SK-N-SH (cell line): ENCODE results near the gene IRAK1BP1. TPM values are rescaled to one million over a fixed set of nuclear protein-coding genes. Genes with fewer than 3 reads are reported as not detected.
"Not testable (repeated sequence)": the region's sequence is repeated elsewhere in the genome, so short reads cannot be mapped to it uniquely, and the experiment has no call there.

Experiments
- CTCF ChIA-PET: fragments of 300-600, 350-600 bp; formaldehyde crosslinking; extraction: SDS; loops from one replicate; lab custom pipeline; 2021; lab: Yijun Ruan, JAX
- POLR2A ChIA-PET: fragments of 350-600 bp; sonication (Branson Sonifier 250); formaldehyde crosslinking; extraction: SDS; loops from one replicate; lab custom pipeline; 2020; ENCODE audit warnings: antibody characterized with exemption, inconsistent platforms; lab: Yijun Ruan, JAX
- DNase-seq: peaks from one replicate; pipeline ENCODE4 v3.0.0; 2012
- H2AFZ ChIP-seq: fragments of 200-600 bp; sonication (generic); 2 replicates; pipeline ENCODE4 v1.8.1; 2016; ENCODE audit warnings: antibody characterized with exemption, mild to moderate bottlenecking, low read depth
- H3F3A ChIP-seq: fragments of 200-600 bp; sonication (generic); replicated peaks from 2 replicates; pipeline ENCODE3; 2016; ENCODE audit warnings: antibody characterized with exemption, mild to moderate bottlenecking; ENCODE audit not compliant: insufficient read depth
- H3K27ac ChIP-seq, 2 experiments: fragments of 200-500 bp in 1 of 2; fragments of 200-600 bp in 1 of 2; sonication (Bioruptor generic) in 1 of 2; sonication (generic), shearing (Covaris generic) in 1 of 2; 2 replicates each; pipeline versions ENCODE4 v1.5.1 to v1.6.1; 2014 to 2016; ENCODE audit warnings: low read depth in 2 of 2, inconsistent platforms in 1 of 2, low read length in 1 of 2, mild to moderate bottlenecking in 1 of 2, mixed read lengths in 1 of 2
- H3K27me3 ChIP-seq: fragments of 200-600 bp; sonication (generic), shearing (Covaris generic); 2 replicates; pipeline ENCODE4 v1.6.1; 2016; ENCODE audit warnings: mixed run types; ENCODE audit not compliant: insufficient read depth
- H3K36me3 ChIP-seq, 2 experiments: fragments of 200-500 bp in 1 of 2; fragments of 200-600 bp in 1 of 2; sonication (Bioruptor generic) in 1 of 2; sonication (generic) in 1 of 2; replicated peaks in 1 of 2; 2 replicates each; pipeline versions ENCODE3 to v1.5.1; 2014 to 2016; ENCODE audit warnings: low read length in 1 of 2, mild to moderate bottlenecking in 1 of 2; ENCODE audit not compliant: insufficient read depth in 2 of 2, control insufficient read depth in 1 of 2
- H3K4me1 ChIP-seq, 2 experiments: fragments of 200-500 bp in 1 of 2; fragments of 200-600 bp in 1 of 2; sonication (Bioruptor generic) in 1 of 2; sonication (generic), shearing (Covaris generic) in 1 of 2; 2 replicates each; pipeline versions ENCODE4 v1.5.1 to v1.6.1; 2014 to 2016; ENCODE audit warnings: low read depth in 1 of 2, low read length in 1 of 2, mixed run types in 1 of 2; ENCODE audit not compliant: insufficient read depth in 2 of 2, control insufficient read depth in 1 of 2
- H3K4me2 ChIP-seq: fragments of 200-600 bp; sonication (generic), shearing (Covaris generic); 2 replicates; pipeline ENCODE4 v1.6.1; 2017; ENCODE audit warnings: mixed run types
- H3K4me3 ChIP-seq, 2 experiments: fragments of 200-500 bp in 1 of 2; fragments of 200-600 bp in 1 of 2; sonication (Bioruptor generic) in 1 of 2; sonication (generic), shearing (Covaris generic) in 1 of 2; 2 replicates each; pipeline versions ENCODE4 v1.5.1 to v1.8.1; 2014 to 2016; ENCODE audit warnings: low read depth in 2 of 2, inconsistent platforms in 1 of 2, low read length in 1 of 2, mild to moderate bottlenecking in 1 of 2, mixed read lengths in 1 of 2, moderate library complexity in 1 of 2
- H3K79me2 ChIP-seq: fragments of 200-600 bp; sonication (generic); 2 replicates; pipeline ENCODE4 v1.8.1; 2017; ENCODE audit warnings: mild to moderate bottlenecking; ENCODE audit not compliant: insufficient read depth
- H3K9ac ChIP-seq: fragments of 200-600 bp; sonication (generic); 2 replicates; pipeline ENCODE4 v1.6.1; 2017; ENCODE audit warnings: mixed run types
- H3K9me2 ChIP-seq: fragments of 200-600 bp; sonication (generic); 2 replicates; pipeline ENCODE4 v1.6.1; 2017; ENCODE audit warnings: mixed run types
- H3K9me3 ChIP-seq: fragments of 200-600 bp; sonication (generic); 2 replicates; pipeline ENCODE4 v1.6.1; 2017; ENCODE audit warnings: mixed run types, mild to moderate bottlenecking, moderate library complexity
- H4K20me1 ChIP-seq: fragments of 200-600 bp; sonication (generic); 2 replicates; pipeline ENCODE4 v1.6.1; 2017; ENCODE audit warnings: mild to moderate bottlenecking, mixed run types; ENCODE audit not compliant: insufficient read depth
- ELF1 ChIP-seq: IDR thresholded peaks from 2 replicates; pipeline ENCODE4 v1.4.0; 2012
- FOSL2 ChIP-seq: IDR thresholded peaks from 2 replicates; pipeline ENCODE4 v1.4.0; 2012; ENCODE audit warnings: low read depth, mild to moderate bottlenecking, moderate library complexity, borderline replicate concordance
- FOXM1 ChIP-seq: IDR thresholded peaks from 2 replicates; pipeline ENCODE4 v1.4.0; 2012; ENCODE audit warnings: low read depth, mild to moderate bottlenecking
- MAX ChIP-seq: IDR thresholded peaks from 2 replicates; pipeline ENCODE4 v1.4.0; 2012; ENCODE audit warnings: low read depth
- MXI1 ChIP-seq: IDR thresholded peaks from 2 replicates; pipeline ENCODE4 v1.6.1; 2012; ENCODE audit warnings: mild to moderate bottlenecking, low read depth, low read length, improper control_type of control experiment
- NFIC ChIP-seq: IDR thresholded peaks from 2 replicates; pipeline ENCODE4 v1.4.0; 2012; ENCODE audit warnings: borderline replicate concordance
- PBX3 ChIP-seq: IDR thresholded peaks from 2 replicates; pipeline ENCODE4; 2012
- REST ChIP-seq: IDR thresholded peaks from 2 replicates; pipeline ENCODE4 v1.6.1; 2012; ENCODE audit warnings: mild to moderate bottlenecking, low read depth, low read length, moderate library complexity
- RFX5 ChIP-seq: IDR thresholded peaks from 2 replicates; pipeline ENCODE4 v1.6.1; 2012; ENCODE audit warnings: mild to moderate bottlenecking, improper control_type of control experiment, low read length
- USF2 ChIP-seq: fragments of 150-350 bp; IDR thresholded peaks from 2 replicates; pipeline ENCODE4 v1.6.1; 2017; ENCODE audit warnings: antibody characterized with exemption, low read length, low read depth, borderline replicate concordance
- WGBS: methylation state at CpG from one replicate; pipeline ENCODE4 v1.1.6; 2017; ENCODE audit warnings: low lambda C conversion rate; 5-methylcytosine and 5-hydroxymethylcytosine counted together
- polyA plus RNA-seq, 3 experiments: library from polyadenylated mRNA; depleted of rRNA; stranded (reverse); fragments of >200 nt; gene quantifications; 2 replicates each; pipeline ENCODE4 v1.2.3, GENCODE V29; 2012

IRAK1BP1 gene
- polyA plus RNA-seq, 1 of the 3 experiments (the other 2 are of a cell fraction): 1.8 TPM

GRCh38 chr6:78916411-78916810, 49.1 kb downstream of the IRAK1BP1 start:
- Histone ChIP-seq H3K79me2 (no peaks in the 10 kb centered on the region), H2AFZ (no peak overlapping the region)
- CTCF ChIA-PET: no interaction called here
- no peak for DNase-seq
- TF ChIP-seq USF2: no peak
- TF ChIP-seq ELF1: no peak
- no peak for TF ChIP-seq MAX
- TF ChIP-seq FOXM1: no peak
- no peak for TF ChIP-seq NFIC
- no peak for TF ChIP-seq PBX3
- TF ChIP-seq, all 33 proteins: peak for 0
- H3K9me2 ChIP-seq: no peaks in the 10 kb centered on the region
- no peaks in the 10 kb centered on the region for H3K36me3 ChIP-seq
- no peaks in the 10 kb centered on the region for H3K4me1 ChIP-seq
- H3K9ac ChIP-seq: no peak overlapping the region
- WGBS: 83% methylated on average over 3 of the region's 3 CpGs
- H3K27me3 ChIP-seq: no peaks in the 10 kb centered on the region
- H3K4me3 ChIP-seq: no peak overlapping the region
- H3K4me2 ChIP-seq: no peak overlapping the region
- peaks cover 18% of the 10 kb centered on the region; the same call in 1 of the 2 replicates for H3K9me3 ChIP-seq
- POLR2A ChIA-PET: no interaction called here
- no peaks in the 10 kb centered on the region for H3F3A ChIP-seq
- no peaks in the 10 kb centered on the region for H4K20me1 ChIP-seq
- H3K27ac ChIP-seq: no peak overlapping the region

GRCh38 chr6:78917788-78918187, 50.4 kb downstream of the IRAK1BP1 start:
- TF ChIP-seq RFX5 (no peak), REST (no peak), MXI1 (no peak), PBX3 (no peak), USF2 (no peak), FOSL2 (no peak), FOXM1 (no peak)
- H3K27me3 ChIP-seq: no peaks in the 10 kb centered on the region
- no peaks in the 10 kb centered on the region for H3K79me2 ChIP-seq
- DNase-seq: no peak
- H3F3A ChIP-seq: no peaks in the 10 kb centered on the region
- H3K9me3 ChIP-seq: peaks cover 18% of the 10 kb centered on the region; the same call in 1 of the 2 replicates
- ChIA-PET POLR2A (no interaction called here), CTCF (no interaction called here)
- no peaks in the 10 kb centered on the region for H3K36me3 ChIP-seq
- H3K27ac ChIP-seq: no peak overlapping the region
- H3K4me2 ChIP-seq: no peak overlapping the region
- H3K9me2 ChIP-seq: no peaks in the 10 kb centered on the region
- no peak overlapping the region for H3K9ac ChIP-seq
- H3K4me1 ChIP-seq: no peaks in the 10 kb centered on the region
- H3K4me3 ChIP-seq: no peak overlapping the region
- 0% methylated on average over 1 of the region's 1 CpG for WGBS
- no peaks in the 10 kb centered on the region for H4K20me1 ChIP-seq
- no peak overlapping the region for H2AFZ ChIP-seq

GRCh38 chr6:78921168-78921567, 53.8 kb downstream of the IRAK1BP1 start:
- POLR2A ChIA-PET, H3K27ac ChIP-seq, H3K79me2 ChIP-seq, H3K4me3 ChIP-seq, H3F3A ChIP-seq, CTCF ChIA-PET, H4K20me1 ChIP-seq, H3K9ac ChIP-seq, H3K27me3 ChIP-seq, DNase-seq, H3K4me2 ChIP-seq, H2AFZ ChIP-seq, H3K4me1 ChIP-seq, H3K36me3 ChIP-seq, H3K9me2 ChIP-seq: not testable (repeated sequence)
- peaks cover 26% of the 10 kb centered on the region; the same call in 1 of the 2 replicates for H3K9me3 ChIP-seq
- 100% methylated on average over 8 of the region's 10 CpGs for WGBS
